Spleen (tissue), 7 donors: ENCODE results near the gene CCL22.

Source experiments
- CTCF ChIP-seq, 11 experiments: fragments of 200-600 bp in 7 of 11; fragments of 450-650 bp in 4 of 11; sonication (generic) in 4 of 11; IDR thresholded peaks in 8 of 11; conservative IDR thresholded peaks in 3 of 11; 1 replicate in 7 of 11; 2 replicates in 4 of 11; pipeline versions ENCODE4 v1.4.0 to v1.8.0; 2016 to 2021; ENCODE audit warnings: antibody characterized with exemption in 11 of 11, inconsistent platforms in 4 of 11, mild to moderate bottlenecking in 1 of 11
- POLR2A ChIP-seq, 3 donors: fragments of 450-650 bp; IDR thresholded peaks; one replicate each; pipeline ENCODE4 v1.5.1; 2017; ENCODE audit warnings: antibody characterized with exemption in 3 of 3, mild to moderate bottlenecking in 1 of 3
- POLR2AphosphoS5 ChIP-seq, 3 donors: sonication (generic); formaldehyde crosslinking; IDR thresholded peaks; one replicate each; pipeline ENCODE4 v1.5.1; 2017; ENCODE audit warnings: antibody characterized with exemption in 3 of 3
- donor health status: DM: no; HTN: no; CAD: no; lungs with moderate emphysema.
- donor health status: DM: no; HTN: no; CAD: no.
- donor health status: DM: no; HTN: no; CAD: no.

DNA sequence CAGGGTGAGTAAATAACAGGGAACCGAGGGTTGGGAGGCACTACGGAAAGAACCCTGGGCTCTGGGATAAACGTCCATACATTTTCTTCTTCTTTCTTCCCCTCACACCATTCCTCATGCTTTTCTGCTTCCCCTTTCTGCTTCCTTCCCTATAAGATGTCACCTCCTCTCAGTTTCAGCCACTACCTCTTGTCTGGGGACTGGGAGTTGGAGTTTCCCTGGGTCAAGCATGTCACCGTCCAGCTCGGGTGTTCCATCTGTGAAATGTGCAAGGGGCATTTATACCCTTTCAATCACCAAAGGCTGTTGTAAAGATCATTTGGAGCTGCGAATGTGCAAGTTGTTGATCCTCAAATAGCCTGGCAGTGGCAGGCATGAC, 17.5 kb upstream of the CCL22 start:
- no peak for TF ChIP-seq CTCF (IDR thresholded peaks at IDR 0.05 in 8 of 11, conservative IDR thresholded peaks at IDR 0.05 in 3 of 11)
- no peak for TF ChIP-seq POLR2A (IDR thresholded peaks at IDR 0.05)
- no peak for TF ChIP-seq POLR2AphosphoS5 (IDR thresholded peaks at IDR 0.05)
